Measurements from ENCODE around the gene TMEM138. TPM values are rescaled to one million over a fixed set of nuclear protein-coding genes. Genes with fewer than 3 reads are reported as not detected.

The TMEM138 gene
- polyA plus RNA-seq, 1 donor from 2014 or later = 19.6 TPM

DNA sequence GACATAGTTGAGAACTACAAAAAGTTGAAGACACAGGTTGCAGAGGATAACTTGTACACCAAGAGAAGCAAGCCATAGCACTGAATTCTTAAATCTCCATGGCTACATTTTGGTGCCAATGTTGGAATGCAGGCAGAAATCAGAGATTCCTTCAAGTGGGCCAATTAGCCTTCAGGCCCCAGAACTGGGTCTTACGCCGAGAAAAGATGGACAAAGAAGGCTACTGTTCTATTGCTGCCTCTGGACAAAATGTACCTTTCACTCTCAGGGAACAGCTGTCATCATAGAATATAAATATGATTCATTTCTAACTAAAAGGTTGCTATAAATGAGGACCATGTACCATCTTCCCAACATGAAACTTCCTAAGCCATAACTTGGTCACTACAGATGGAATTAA is 43.9 kb downstream of the TMEM138 start:
- Histone ChIP-seq H2AFZ (ENCODE audit: low read depth, low read length) (no peak overlapping the region), H3K27me3 (ENCODE audit: insufficient read depth, low read depth, low read length) (no peaks in the 10 kb centered on the region), H3K27ac (ENCODE audit: low read length) (peak overlapping the region; percentile 26), H3K36me3 (ENCODE audit: insufficient read depth, low read length) (peaks cover 8% of the 10 kb centered on the region), H3K79me2 (replicated peaks; ENCODE audit: insufficient read depth, low read length) (no peaks in the 10 kb centered on the region), H3F3A (ENCODE audit: insufficient read depth, low read length, poor library complexity, severe bottlenecking) (peaks cover 5% of the 10 kb centered on the region), H4K20me1 (ENCODE audit: insufficient read depth) (no peaks in the 10 kb centered on the region), H3K9ac (ENCODE audit: low read length) (no peak overlapping the region), H3K9me3 (ENCODE audit: low read length) (no peaks in the 10 kb centered on the region), H3K4me3 (ENCODE audit: low read length) (no peak overlapping the region), H3K4me2 (ENCODE audit: low read length) (peak overlapping the region; percentile 16), H3K9me2 (ENCODE audit: insufficient read depth, low read length) (no peaks in the 10 kb centered on the region)
- TF ChIP-seq EP300 (conservative IDR thresholded peaks at IDR 0.05; ENCODE audit: poor library complexity, severe bottlenecking) = no peak
- no peak for TF ChIP-seq SMC3 (conservative IDR thresholded peaks at IDR 0.05; ENCODE audit: poor library complexity)
- TF ChIP-seq RAD21 (conservative IDR thresholded peaks at IDR 0.05) = no peak
- no peak for TF ChIP-seq POLR2AphosphoS5 (IDR thresholded peaks at IDR 0.05)
- no peak for TF ChIP-seq REST (IDR thresholded peaks at IDR 0.05; ENCODE audit: borderline replicate concordance)
- no peak for TF ChIP-seq CTCF (IDR thresholded peaks at IDR 0.05; ENCODE audit: poor library complexity, severe bottlenecking)
- TF ChIP-seq TAF1 (IDR thresholded peaks at IDR 0.05; ENCODE audit: low read depth) = no peak
- TF ChIP-seq MXI1 (conservative IDR thresholded peaks at IDR 0.05; ENCODE audit: poor library complexity, severe bottlenecking) = no peak
- no peak for TF ChIP-seq EZH2 (IDR thresholded peaks at IDR 0.05; ENCODE audit: borderline replicate concordance, insufficient read depth, low read length, poor library complexity, severe bottlenecking)

- peak overlapping the region; percentile 48 for H3K27ac ChIP-seq (ENCODE audit: low read length)
- no peaks in the 10 kb centered on the region for H3K27me3 ChIP-seq (ENCODE audit: insufficient read depth, low read depth, low read length)
- H3K4me3 ChIP-seq (ENCODE audit: low read length) = peak overlapping the region; percentile 35
Observed at GRCh38 chr11:61406991-61407728, 45.0 kb downstream of the TMEM138 start.

More at GRCh38 chr11:61406991-61407728, 45.0 kb downstream of the TMEM138 start:
- Histone ChIP-seq H3K9ac (ENCODE audit: low read length) (peak overlapping the region; percentile 1), H2AFZ (ENCODE audit: low read depth, low read length) (no peak overlapping the region), H3K9me3 (ENCODE audit: low read length) (no peaks in the 10 kb centered on the region), H3K79me2 (replicated peaks; ENCODE audit: insufficient read depth, low read length) (no peaks in the 10 kb centered on the region), H3K9me2 (ENCODE audit: insufficient read depth, low read length) (no peaks in the 10 kb centered on the region), H3F3A (ENCODE audit: insufficient read depth, low read length, poor library complexity, severe bottlenecking) (peaks cover 5% of the 10 kb centered on the region), H4K20me1 (ENCODE audit: insufficient read depth) (no peaks in the 10 kb centered on the region), H3K4me2 (ENCODE audit: low read length) (peak overlapping the region; percentile 12), H3K36me3 (ENCODE audit: insufficient read depth, low read length) (peaks cover 8% of the 10 kb centered on the region)
- TF ChIP-seq CTCF (IDR thresholded peaks at IDR 0.05; ENCODE audit: poor library complexity, severe bottlenecking) (no peak), RAD21 (conservative IDR thresholded peaks at IDR 0.05) (no peak), REST (IDR thresholded peaks at IDR 0.05; ENCODE audit: borderline replicate concordance) (peak; percentile 65), POLR2AphosphoS5 (IDR thresholded peaks at IDR 0.05) (peak; percentile 78), MXI1 (conservative IDR thresholded peaks at IDR 0.05; ENCODE audit: poor library complexity, severe bottlenecking) (peak; percentile 88), TAF1 (IDR thresholded peaks at IDR 0.05; ENCODE audit: low read depth) (no peak), EZH2 (IDR thresholded peaks at IDR 0.05; ENCODE audit: borderline replicate concordance, insufficient read depth, low read length, poor library complexity, severe bottlenecking) (no peak), EP300 (conservative IDR thresholded peaks at IDR 0.05; ENCODE audit: poor library complexity, severe bottlenecking) (peak; percentile 93), SMC3 (conservative IDR thresholded peaks at IDR 0.05; ENCODE audit: poor library complexity) (no peak)
